ENCODE measurements around the gene NPR3. TPM values are rescaled to one million over a fixed set of nuclear protein-coding genes. Genes with fewer than 3 reads are reported as not detected.
A peak's percentile ranks its signal among the peaks of the same experiment; 100 is the strongest.

NPR3 gene
- total RNA-seq, 2 donors from 2014 or later, result 0.20 to 0.82 TPM

DNA sequence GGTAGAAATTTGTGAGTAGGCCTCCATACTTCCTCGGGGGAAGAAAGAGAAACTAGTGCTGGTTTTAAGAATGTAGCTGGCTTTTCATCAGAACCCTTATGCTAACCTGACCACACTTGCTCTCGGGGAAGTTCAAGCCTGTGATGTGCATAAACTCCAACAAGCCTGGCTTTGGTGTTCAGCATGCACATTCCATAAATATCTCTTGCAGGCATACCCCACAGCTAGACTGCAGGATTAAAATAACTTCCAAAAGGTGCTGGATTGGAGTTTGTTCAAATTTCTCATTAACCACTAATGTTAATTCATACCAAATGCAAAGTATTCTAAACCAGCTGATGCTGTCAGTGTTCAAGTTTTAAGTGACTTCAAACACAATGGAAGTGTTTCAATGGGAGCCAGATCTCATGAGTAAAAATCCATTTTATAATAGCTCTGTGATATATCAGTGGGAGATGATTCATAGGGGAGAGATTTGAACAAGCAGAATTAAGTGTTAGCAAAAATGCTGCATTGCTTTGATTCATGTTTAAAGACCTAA, 79.4 kb downstream of the NPR3 start:
- no peak overlapping the region for H3K4me3 Mint-ChIP-seq
- no peak for DNase-seq
- H3K9me3 ChIP-seq (ENCODE audit: control insufficient read depth, low read length), result no peaks in the 10 kb centered on the region
- no peak overlapping the region for H3K9ac ChIP-seq (ENCODE audit: extremely low read depth, low read length, poor library complexity, severe bottlenecking)
- H3K4me1 ChIP-seq (ENCODE audit: control insufficient read depth, insufficient read depth, low read length), result no peaks in the 10 kb centered on the region
- H3K36me3 ChIP-seq (ENCODE audit: control insufficient read depth, insufficient read depth, low read length), result no peaks in the 10 kb centered on the region
- H3K4me3 ChIP-seq (ENCODE audit: low read length), result no peak overlapping the region
- H3K27me3 Mint-ChIP-seq (ENCODE audit: insufficient read depth), result peaks cover 11% of the 10 kb centered on the region
- peaks cover 5% of the 10 kb centered on the region for H3K4me1 Mint-ChIP-seq
- H3K27ac ChIP-seq (ENCODE audit: low read depth, low read length), result no peak overlapping the region
- no peak overlapping the region for H3K27ac Mint-ChIP-seq
- H3K9me3 Mint-ChIP-seq, result no peaks in the 10 kb centered on the region
- H3K36me3 Mint-ChIP-seq (ENCODE audit: low read depth), result no peaks in the 10 kb centered on the region
- H3K27me3 ChIP-seq (ENCODE audit: control insufficient read depth, insufficient read depth, low read length, poor library complexity, severe bottlenecking), result no peaks in the 10 kb centered on the region
- TF ChIP-seq, protein P1, sequence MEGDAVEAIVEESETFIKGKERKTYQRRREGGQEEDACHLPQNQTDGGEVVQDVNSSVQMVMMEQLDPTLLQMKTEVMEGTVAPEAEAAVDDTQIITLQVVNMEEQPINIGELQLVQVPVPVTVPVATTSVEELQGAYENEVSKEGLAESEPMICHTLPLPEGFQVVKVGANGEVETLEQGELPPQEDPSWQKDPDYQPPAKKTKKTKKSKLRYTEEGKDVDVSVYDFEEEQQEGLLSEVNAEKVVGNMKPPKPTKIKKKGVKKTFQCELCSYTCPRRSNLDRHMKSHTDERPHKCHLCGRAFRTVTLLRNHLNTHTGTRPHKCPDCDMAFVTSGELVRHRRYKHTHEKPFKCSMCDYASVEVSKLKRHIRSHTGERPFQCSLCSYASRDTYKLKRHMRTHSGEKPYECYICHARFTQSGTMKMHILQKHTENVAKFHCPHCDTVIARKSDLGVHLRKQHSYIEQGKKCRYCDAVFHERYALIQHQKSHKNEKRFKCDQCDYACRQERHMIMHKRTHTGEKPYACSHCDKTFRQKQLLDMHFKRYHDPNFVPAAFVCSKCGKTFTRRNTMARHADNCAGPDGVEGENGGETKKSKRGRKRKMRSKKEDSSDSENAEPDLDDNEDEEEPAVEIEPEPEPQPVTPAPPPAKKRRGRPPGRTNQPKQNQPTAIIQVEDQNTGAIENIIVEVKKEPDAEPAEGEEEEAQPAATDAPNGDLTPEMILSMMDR (conservative IDR thresholded peaks at IDR 0.05), result no peak
- WGBS, 2 experiments (ENCODE audit: insufficient coverage in 1 of 2, insufficient read length in 1 of 2), result 89% methylated on average over 2 of the region's 2 CpGs; no CpG with 5 or more reads in 1 of the 2 experiments

DNA sequence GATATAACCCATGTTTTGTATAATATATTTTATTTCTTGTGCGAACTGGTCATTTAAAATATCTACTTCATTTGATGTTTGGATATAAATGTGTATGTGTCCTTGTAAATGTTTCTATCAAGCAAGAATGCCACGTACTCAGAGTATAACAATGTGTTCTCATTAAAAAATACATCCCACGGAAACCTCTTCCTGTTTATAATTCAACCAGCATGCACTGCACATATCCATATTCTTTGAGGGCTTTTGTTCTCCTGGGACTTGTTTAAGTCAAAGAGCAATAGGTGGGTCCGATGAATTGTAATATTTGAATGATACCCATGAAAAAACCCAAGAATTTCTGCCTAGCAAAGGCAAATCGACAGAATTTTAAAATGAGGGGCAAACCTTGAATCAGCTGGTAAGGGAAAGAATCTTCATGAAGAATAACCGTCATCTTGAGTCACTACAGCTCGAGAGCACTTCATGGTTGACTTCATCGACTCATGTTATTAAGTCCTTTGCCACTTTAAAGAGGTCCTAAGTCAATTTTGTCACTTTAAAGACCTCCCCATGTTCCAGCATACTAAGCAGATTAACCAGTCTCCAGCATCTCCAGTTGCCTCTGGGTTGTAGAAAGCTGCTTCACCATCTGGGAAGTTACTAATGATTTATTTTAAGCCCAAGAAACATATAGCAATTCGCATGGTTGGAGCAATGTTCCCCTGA, 80.6 kb downstream of the NPR3 start:
- Histone ChIP-seq H3K4me1 (ENCODE audit: control insufficient read depth, insufficient read depth, low read length) (no peaks in the 10 kb centered on the region), H3K4me3 (ENCODE audit: low read length) (no peak overlapping the region), H3K27ac (ENCODE audit: low read depth, low read length) (no peak overlapping the region), H3K27me3 (ENCODE audit: control insufficient read depth, insufficient read depth, low read length, poor library complexity, severe bottlenecking) (no peaks in the 10 kb centered on the region), H3K9me3 (ENCODE audit: control insufficient read depth, low read length) (no peaks in the 10 kb centered on the region), H3K36me3 (ENCODE audit: control insufficient read depth, insufficient read depth, low read length) (no peaks in the 10 kb centered on the region), H3K9ac (ENCODE audit: extremely low read depth, low read length, poor library complexity, severe bottlenecking) (no peak overlapping the region)
- peaks cover 10% of the 10 kb centered on the region for H3K27me3 Mint-ChIP-seq (ENCODE audit: insufficient read depth)
- peaks cover 5% of the 10 kb centered on the region for H3K4me1 Mint-ChIP-seq
- TF ChIP-seq, protein P1 (conservative IDR thresholded peaks at IDR 0.05), result no peak
- no peak overlapping the region for H3K27ac Mint-ChIP-seq
- H3K36me3 Mint-ChIP-seq (ENCODE audit: low read depth), result no peaks in the 10 kb centered on the region
- 90 to 98% methylated on average over 5 to 9 of the region's 9 CpGs for WGBS, 2 experiments (ENCODE audit: insufficient coverage in 1 of 2, insufficient read length in 1 of 2)
- DNase-seq, result no peak
- H3K4me3 Mint-ChIP-seq, result no peak overlapping the region
- H3K9me3 Mint-ChIP-seq, result no peaks in the 10 kb centered on the region

DNA sequence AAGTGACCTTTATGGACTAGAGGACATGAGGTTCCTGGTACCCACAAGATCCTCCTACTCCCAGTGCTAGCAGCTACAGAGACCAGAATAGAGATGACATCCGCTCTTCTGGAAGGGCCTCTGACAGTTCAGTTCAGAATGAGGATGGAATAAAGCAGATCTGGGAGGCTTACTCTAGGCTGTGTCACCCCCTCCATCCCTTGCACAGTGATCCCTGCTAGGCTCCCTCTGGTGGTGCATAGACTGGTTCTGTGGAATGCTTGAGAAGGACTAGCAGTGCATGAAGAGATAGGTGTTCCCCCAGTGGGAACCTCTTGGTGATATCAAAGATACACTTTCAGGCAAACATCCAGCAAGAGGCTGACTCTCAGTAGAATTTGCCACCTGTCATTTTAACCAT, 83.0 kb downstream of the NPR3 start:
- peak; percentile 53 for DNase-seq
- no peaks in the 10 kb centered on the region for H3K27me3 ChIP-seq (ENCODE audit: control insufficient read depth, insufficient read depth, low read length, poor library complexity, severe bottlenecking)

More for the DNA sequence above, 83.0 kb downstream of the NPR3 start:
- H3K4me3 ChIP-seq (ENCODE audit: low read length), result no peak overlapping the region
- Mint-ChIP-seq H3K4me1 (no peaks in the 10 kb centered on the region), H3K27me3 (ENCODE audit: insufficient read depth) (peaks cover 29% of the 10 kb centered on the region), H3K9me3 (no peaks in the 10 kb centered on the region), H3K36me3 (ENCODE audit: low read depth) (no peaks in the 10 kb centered on the region), H3K27ac (no peak overlapping the region), H3K4me3 (no peak overlapping the region)
- TF ChIP-seq, protein P1 (conservative IDR thresholded peaks at IDR 0.05), result peak; percentile 66
- 92 to 100% methylated on average over 1 of the region's 1 CpG for WGBS, 2 experiments (ENCODE audit: insufficient coverage in 1 of 2, insufficient read length in 1 of 2)
- H3K4me1 ChIP-seq (ENCODE audit: control insufficient read depth, insufficient read depth, low read length), result no peaks in the 10 kb centered on the region
- no peak overlapping the region for H3K27ac ChIP-seq (ENCODE audit: low read depth, low read length)
- H3K36me3 ChIP-seq (ENCODE audit: control insufficient read depth, insufficient read depth, low read length), result no peaks in the 10 kb centered on the region
- H3K9me3 ChIP-seq (ENCODE audit: control insufficient read depth, low read length), result no peaks in the 10 kb centered on the region
- no peak overlapping the region for H3K9ac ChIP-seq (ENCODE audit: extremely low read depth, low read length, poor library complexity, severe bottlenecking)

Data from endodermal cell (in vitro differentiated cells).